ENCODE results near the gene GALNT8. TPM values are rescaled to one million over a fixed set of nuclear protein-coding genes. Genes with fewer than 3 reads are reported as not detected.

The GALNT8 gene
- total RNA-seq, 1 experiment from 2014 or later: not detected

- in situ Hi-C loops (cut with HindIII; ENCODE audit: low pct_unique_long_range_greater_than_20kb, low sequenced_read_pairs): no loop called here
- DNase-seq (ENCODE audit: low read depth, low spot score): no peak
- no peak for ATAC-seq
- TF ChIP-seq TCF7L2 (IDR thresholded peaks at IDR 0.05; ENCODE audit: low read depth, low read length): no peak
- TF ChIP-seq CTCF (IDR thresholded peaks at IDR 0.05): no peak
- TF ChIP-seq POLR2AphosphoS5 (IDR thresholded peaks at IDR 0.05; ENCODE audit: low read depth, low read length): no peak
- no peak for TF ChIP-seq REST (IDR thresholded peaks at IDR 0.05; ENCODE audit: insufficient read depth in 1 of 2, low read depth in 2 of 2, low read length in 1 of 2)
- no peak for TF ChIP-seq SIN3A (IDR thresholded peaks at IDR 0.05; ENCODE audit: borderline replicate concordance, insufficient read depth, low read depth, low read length)
- CTCF ChIA-PET: no interaction called here
- no TSS peak for BruUV-seq (replicated peaks)
- no peak overlapping the region for H3K4me3 ChIP-seq (ENCODE audit: low read depth in 2 of 2, low read length in 2 of 2)
- H3K36me3 ChIP-seq (ENCODE audit: control insufficient read depth, insufficient read depth, low read length): no peaks in the 10 kb centered on the region
- H3K4me1 ChIP-seq (ENCODE audit: control insufficient read depth, insufficient read depth, low read length): no peaks in the 10 kb centered on the region
- no peak overlapping the region for H3K27ac ChIP-seq (ENCODE audit: low read length)
- peaks cover 8% of the 10 kb centered on the region for H3K27me3 ChIP-seq (ENCODE audit: control insufficient read depth, insufficient read depth, low read length)
- intact Hi-C loops (cut with micrococcal nuclease; ENCODE audit: unreplicated experiment): no loop called here
- H3K9me3 ChIP-seq (ENCODE audit: control insufficient read depth, insufficient read depth, low read depth, low read length): no peaks in the 10 kb centered on the region
- POLR2A ChIA-PET: no interaction called here
Observed at GRCh38 chr12:4796694-4797482, 76.7 kb downstream of the GALNT8 start.

GRCh38 chr12:4800555-4800954 lies 80.4 kb downstream of the GALNT8 start:
- DNase-seq (ENCODE audit: low read depth, low spot score) (no peak), ATAC-seq (no peak)
- Histone ChIP-seq H3K4me3 (ENCODE audit: low read depth in 2 of 2, low read length in 2 of 2) (no peak overlapping the region), H3K9me3 (ENCODE audit: control insufficient read depth, insufficient read depth, low read depth, low read length) (no peaks in the 10 kb centered on the region), H3K27me3 (ENCODE audit: control insufficient read depth, insufficient read depth, low read length) (peaks cover 8% of the 10 kb centered on the region), H3K27ac (ENCODE audit: low read length) (no peak overlapping the region), H3K4me1 (ENCODE audit: control insufficient read depth, insufficient read depth, low read length) (no peaks in the 10 kb centered on the region), H3K36me3 (ENCODE audit: control insufficient read depth, insufficient read depth, low read length) (no peaks in the 10 kb centered on the region)
- ChIA-PET POLR2A (interaction anchor here (0.5 kb wide), 1 partner anchor 56 kb away, joined by 4 read pairs; no protein-coding TSS in a partner anchor), CTCF (no interaction called here)
- BruUV-seq (replicated peaks): no TSS peak
- TF ChIP-seq REST (IDR thresholded peaks at IDR 0.05; ENCODE audit: insufficient read depth in 1 of 2, low read depth in 2 of 2, low read length in 1 of 2): no peak
- TF ChIP-seq POLR2AphosphoS5 (IDR thresholded peaks at IDR 0.05; ENCODE audit: low read depth, low read length): no peak
- TF ChIP-seq SIN3A (IDR thresholded peaks at IDR 0.05; ENCODE audit: borderline replicate concordance, insufficient read depth, low read depth, low read length): no peak
- in situ Hi-C loops (cut with HindIII; ENCODE audit: low pct_unique_long_range_greater_than_20kb, low sequenced_read_pairs) (no loop called here), intact Hi-C loops (cut with micrococcal nuclease; ENCODE audit: unreplicated experiment) (no loop called here)
